GM06990 (cell line): ENCODE results near the gene SERPINB1.

ENCODE experiments used
- DNase-seq: peaks from one replicate; pipeline ENCODE4 v3.0.0-alpha.2; 2011; ENCODE audit not compliant: insufficient read length; ENCODE audit errors: extremely low read depth
- H3K27me3 ChIP-seq: replicated peaks from 2 replicates; pipeline ENCODE4 v1.6.0; 2011; ENCODE audit warnings: low read length; ENCODE audit not compliant: control insufficient read depth, insufficient read depth
- H3K36me3 ChIP-seq: 2 replicates; pipeline ENCODE4 v1.5.1; 2011; ENCODE audit warnings: low read length; ENCODE audit not compliant: control insufficient read depth, insufficient read depth
- H3K4me3 ChIP-seq: replicated peaks from 2 replicates; pipeline ENCODE4 v1.5.1; 2011; ENCODE audit warnings: low read depth, mild to moderate bottlenecking, control low read depth, low read length
- CTCF ChIP-seq: IDR thresholded peaks from 2 replicates; pipeline ENCODE4 v1.5.1; 2011; ENCODE audit warnings: low read length, control low read depth, mild to moderate bottlenecking, inconsistent platforms; ENCODE audit not compliant: insufficient read depth, poor library complexity, severe bottlenecking

SERPINB1 gene

GRCh38 chr6:2783188-2783963 is 58.3 kb downstream of the SERPINB1 start:
- H3K4me3 ChIP-seq = no peak overlapping the region
- H3K36me3 ChIP-seq = peaks cover 21% of the 10 kb centered on the region
- no peak for TF ChIP-seq CTCF
- no peak for DNase-seq
- H3K27me3 ChIP-seq = no peaks in the 10 kb centered on the region

- TF ChIP-seq CTCF = no peak
- H3K36me3 ChIP-seq = peaks cover 23% of the 10 kb centered on the region
- no peak overlapping the region for H3K4me3 ChIP-seq
- no peak for DNase-seq
- H3K27me3 ChIP-seq = no peaks in the 10 kb centered on the region
Measured at GRCh38 chr6:2782825-2783187, 58.9 kb downstream of the SERPINB1 start.

GRCh38 chr6:2782356-2782708 is 59.3 kb downstream of the SERPINB1 start:
- no peak for DNase-seq
- TF ChIP-seq CTCF = no peak
- no peaks in the 10 kb centered on the region for H3K27me3 ChIP-seq
- no peak overlapping the region for H3K4me3 ChIP-seq
- H3K36me3 ChIP-seq = peaks cover 23% of the 10 kb centered on the region
